A549 (cell line): ENCODE results near the gene SMARCA5. TPM values are rescaled to one million over a fixed set of nuclear protein-coding genes. Genes with fewer than 3 reads are reported as not detected.

Source experiments
- ATAC-seq, 2 experiments: fragments of 200-7000 bp in 1 of 2; fragments of >200 bp in 1 of 2; cut with Nextera tagmentation in 1 of 2; cut with Tn5 transposase in 1 of 2; 3 replicates each; pipeline versions ENCODE4 v1.8.0 to v1.9.1; 2018 to 2020; ENCODE audit warnings: mild to moderate bottlenecking in 1 of 2, moderate library complexity in 1 of 2
- CTCF ChIA-PET: fragments of 300-600 bp; sonication (Branson Sonifier 250); formaldehyde crosslinking; extraction: SDS; loops from one replicate; lab custom pipeline; 2021; ENCODE audit warnings: antibody characterized with exemption, inconsistent platforms; lab: Yijun Ruan, JAX
- POLR2A ChIA-PET: fragments of 350-600 bp; formaldehyde crosslinking; extraction: SDS; loops from one replicate; lab custom pipeline; 2021; ENCODE audit warnings: antibody characterized with exemption, inconsistent platforms; lab: Yijun Ruan, JAX
- DNase-seq, 2 experiments: peaks; one replicate each; pipeline versions ENCODE4 v3.0.0 to v3.0.0-alpha.2; 2011 to 2016; ENCODE audit warnings: low read depth in 1 of 2, low spot score in 1 of 2
- FAIRE-seq: peaks from 2 replicates; lab custom pipeline; 2011; peaks lifted over from hg19 to GRCh38; lab: Jason Lieb, UNC
- H3K27ac ChIP-seq, 2 experiments: fragments of >200 bp; sonication (Bioruptor Twin); formaldehyde crosslinking; 3 replicates each; pipeline ENCODE4 v1.5.1; 2016 to 2017
- H3K4me1 ChIP-seq: fragments of >200 bp; sonication (Bioruptor Twin); formaldehyde crosslinking; 3 replicates; pipeline ENCODE4 v1.6.1; 2016
- H3K4me2 ChIP-seq: fragments of >200 bp; sonication (Bioruptor Twin); formaldehyde crosslinking; 3 replicates; pipeline ENCODE4 v1.6.1; 2016
- H3K4me3 ChIP-seq: fragments of >200 bp; sonication (Bioruptor Twin); formaldehyde crosslinking; 3 replicates; pipeline ENCODE4 v1.5.1; 2016
- H3K9me3 ChIP-seq: fragments of >200 bp; sonication (Bioruptor Twin); formaldehyde crosslinking; 3 replicates; pipeline ENCODE4 v1.6.1; 2016
- BCL3 ChIP-seq: fragments of >200 bp; sonication (Bioruptor Twin); formaldehyde crosslinking; IDR thresholded peaks from 3 replicates; pipeline ENCODE4 v1.6.1; 2016
- BHLHE40 ChIP-seq: IDR thresholded peaks from 2 replicates; pipeline ENCODE4 v1.6.1; 2012; ENCODE audit warnings: low read depth, low read length, inconsistent platforms
- CBX2 ChIP-seq: fragments of 200-600 bp; sonication (generic); IDR thresholded peaks from 2 replicates; pipeline ENCODE4 v1.6.1; 2016; ENCODE audit warnings: low read depth, mild to moderate bottlenecking, borderline replicate concordance
- CEBPB ChIP-seq, 2 experiments: fragments of >200 bp in 1 of 2; sonication (Bioruptor Twin) in 1 of 2; formaldehyde crosslinking in 1 of 2; IDR thresholded peaks; 2 replicates each; pipeline ENCODE4 v1.6.1; 2012 to 2016
- CHD4 ChIP-seq: fragments of 200-600 bp; sonication (generic); IDR thresholded peaks from 2 replicates; pipeline ENCODE4 v1.6.1; 2016; ENCODE audit warnings: antibody characterized with exemption, mild to moderate bottlenecking, borderline replicate concordance
- EP300 ChIP-seq, 2 experiments: fragments of >200 bp; sonication (Bioruptor Twin); formaldehyde crosslinking; IDR thresholded peaks; 2 replicates in 1 of 2; 3 replicates in 1 of 2; pipeline ENCODE4 v1.6.1; 2016 to 2017
- FOSL2 ChIP-seq, 2 experiments: fragments of 450-650 bp in 1 of 2; fragments of >200 bp in 1 of 2; sonication (Bioruptor Twin) in 1 of 2; formaldehyde crosslinking; IDR thresholded peaks; 2 replicates each; pipeline versions ENCODE4 v1.5.0 to v1.6.1; 2016 to 2020; ENCODE audit warnings: mild to moderate bottlenecking in 1 of 2, moderate library complexity in 1 of 2
- HDAC2 ChIP-seq: fragments of 200-600 bp; sonication (generic); IDR thresholded peaks from 2 replicates; pipeline ENCODE4 v1.6.1; 2016
- HOXB13 ChIP-seq: fragments of 250-450 bp; sonication (Bioruptor Pico); IDR thresholded peaks from 2 replicates; pipeline ENCODE4 v1.5.0; 2020; ENCODE audit warnings: low read depth, mild to moderate bottlenecking, moderate library complexity
- HOXB5 ChIP-seq: fragments of 250-450 bp; sonication (Bioruptor Pico); IDR thresholded peaks from 2 replicates; pipeline ENCODE4 v1.5.0; 2020; ENCODE audit warnings: mild to moderate bottlenecking, moderate library complexity
- KDM5A ChIP-seq: fragments of 200-600 bp; sonication (generic); IDR thresholded peaks from 2 replicates; pipeline ENCODE4 v1.6.1; 2016; ENCODE audit warnings: antibody characterized with exemption, mild to moderate bottlenecking
- NPAS2 ChIP-seq: fragments of 250-450 bp; sonication (Bioruptor Pico); IDR thresholded peaks from 2 replicates; pipeline ENCODE4 v1.8.0; 2022; ENCODE audit warnings: mild to moderate bottlenecking, moderate library complexity, borderline replicate concordance
- NR3C1 ChIP-seq: fragments of >200 bp; sonication (Bioruptor Twin); formaldehyde crosslinking; IDR thresholded peaks from 3 replicates; pipeline ENCODE4 v1.6.1; 2017
- PBX3 ChIP-seq: IDR thresholded peaks from 2 replicates; pipeline ENCODE4 v1.6.1; 2012
- PHF8 ChIP-seq: fragments of 200-600 bp; sonication (generic); IDR thresholded peaks from 2 replicates; pipeline ENCODE4 v1.6.1; 2016; ENCODE audit warnings: low read depth, mild to moderate bottlenecking, antibody characterized with exemption, moderate library complexity, borderline replicate concordance
- POLR2A ChIP-seq: IDR thresholded peaks from 2 replicates; pipeline ENCODE4 v1.6.1; 2012; ENCODE audit warnings: mild to moderate bottlenecking, low read length
- POLR2AphosphoS2 ChIP-seq: conservative IDR thresholded peaks from 2 replicates; pipeline ENCODE4 v1.6.1; 2012; ENCODE audit warnings: low read length, improper control_type of control experiment, inconsistent platforms
- RARB ChIP-seq: fragments of 250-450 bp; sonication (Bioruptor Pico); IDR thresholded peaks from 2 replicates; pipeline ENCODE4 v1.8.0; 2021; ENCODE audit warnings: mild to moderate bottlenecking, moderate library complexity
- RCOR1 ChIP-seq: fragments of 150-350 bp; IDR thresholded peaks from 2 replicates; pipeline ENCODE4 v1.6.1; 2014; ENCODE audit warnings: antibody characterized with exemption, low read length, low read depth
- SMC3 ChIP-seq: fragments of >200 bp; sonication (Bioruptor Twin); formaldehyde crosslinking; IDR thresholded peaks from 3 replicates; pipeline ENCODE4 v1.6.1; 2018; ENCODE audit warnings: inconsistent platforms
- SREBF2 ChIP-seq: fragments of 450-650 bp; IDR thresholded peaks from 2 replicates; pipeline ENCODE4 v1.6.1; 2014; ENCODE audit warnings: mild to moderate bottlenecking, moderate library complexity
- TFCP2L1 ChIP-seq: fragments of 250-450 bp; sonication (Bioruptor Pico); IDR thresholded peaks from 2 replicates; pipeline ENCODE4 v1.5.0; 2021; ENCODE audit warnings: mild to moderate bottlenecking
- TP53 ChIP-seq: fragments of 250-450 bp; sonication (Bioruptor Pico); IDR thresholded peaks from 2 replicates; pipeline ENCODE4 v1.5.0; 2021; ENCODE audit warnings: mild to moderate bottlenecking, moderate library complexity
- ZFP36 ChIP-seq: fragments of 450-650 bp; IDR thresholded peaks from 2 replicates; pipeline ENCODE4 v1.6.1; 2014; ENCODE audit warnings: borderline replicate concordance; ENCODE audit not compliant: partially characterized antibody
- ZNF302 ChIP-seq: fragments of 250-450 bp; sonication (Bioruptor Pico); IDR thresholded peaks from 2 replicates; pipeline ENCODE4 v1.9.0; 2021; ENCODE audit warnings: inconsistent platforms, mild to moderate bottlenecking, moderate library complexity
- ZSCAN20 ChIP-seq: fragments of 250-450 bp; sonication (Bioruptor Pico); IDR thresholded peaks from 2 replicates; pipeline ENCODE4 v1.8.0; 2022; ENCODE audit warnings: mild to moderate bottlenecking, moderate library complexity
- WGBS: methylation state at CpG from one replicate; pipeline ENCODE4 v1.1.6; 2017; ENCODE audit errors: missing lambda C conversion rate; 5-methylcytosine and 5-hydroxymethylcytosine counted together
- polyA plus RNA-seq, 4 experiments: library from polyadenylated mRNA; depleted of rRNA in 3 of 4; stranded (reverse); fragments of >200 nt; fragmentation: RNase III in 1 of 4; extraction: RNeasy Plus Mini Kit Qiagen cat#74134 plus additional on column Dnase treatment in 1 of 4; gene quantifications; 2 replicates in 3 of 4; 3 replicates in 1 of 4; pipeline ENCODE4 v1.2.3, GENCODE V29; 2011 to 2017
- TF ChIP-seq, protein P1 (sequence below): fragments of >200 bp; sonication (Bioruptor Twin); formaldehyde crosslinking; IDR thresholded peaks from 3 replicates; pipeline ENCODE4 v1.5.1; 2016
- TF ChIP-seq, protein P2 (sequence below): IDR thresholded peaks from 2 replicates; pipeline ENCODE4 v1.6.1; 2012
- TF ChIP-seq, protein P3 (sequence below): fragments of 250-450 bp; sonication (Bioruptor Pico); IDR thresholded peaks from 2 replicates; pipeline ENCODE4 v1.5.0; 2021; ENCODE audit warnings: mild to moderate bottlenecking, moderate library complexity, borderline replicate concordance

The SMARCA5 gene
- polyA plus RNA-seq, 2 of the 4 experiments (the other 2 are of a cell fraction), result 22.2 to 33.4 TPM

DNA sequence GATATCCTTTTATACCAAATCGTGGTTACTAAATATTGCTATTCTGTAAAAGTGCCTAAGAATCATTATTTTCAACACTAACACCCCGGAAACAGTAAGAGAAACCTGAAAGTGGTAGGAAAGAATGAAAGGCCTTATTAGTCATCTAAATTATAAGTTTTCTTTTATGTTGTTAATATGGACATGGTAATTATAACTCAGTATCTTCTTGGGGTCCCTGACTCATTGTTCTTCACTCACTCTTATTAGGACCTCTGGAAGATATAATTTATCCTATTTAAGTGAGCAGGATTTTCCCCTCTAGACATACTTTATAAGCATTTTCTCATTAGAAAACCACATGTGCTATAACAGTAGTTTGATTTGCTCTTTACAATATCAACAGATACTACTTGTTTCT lies 51.0 kb downstream of the SMARCA5 start (continued):
- TF ChIP-seq, protein P1, sequence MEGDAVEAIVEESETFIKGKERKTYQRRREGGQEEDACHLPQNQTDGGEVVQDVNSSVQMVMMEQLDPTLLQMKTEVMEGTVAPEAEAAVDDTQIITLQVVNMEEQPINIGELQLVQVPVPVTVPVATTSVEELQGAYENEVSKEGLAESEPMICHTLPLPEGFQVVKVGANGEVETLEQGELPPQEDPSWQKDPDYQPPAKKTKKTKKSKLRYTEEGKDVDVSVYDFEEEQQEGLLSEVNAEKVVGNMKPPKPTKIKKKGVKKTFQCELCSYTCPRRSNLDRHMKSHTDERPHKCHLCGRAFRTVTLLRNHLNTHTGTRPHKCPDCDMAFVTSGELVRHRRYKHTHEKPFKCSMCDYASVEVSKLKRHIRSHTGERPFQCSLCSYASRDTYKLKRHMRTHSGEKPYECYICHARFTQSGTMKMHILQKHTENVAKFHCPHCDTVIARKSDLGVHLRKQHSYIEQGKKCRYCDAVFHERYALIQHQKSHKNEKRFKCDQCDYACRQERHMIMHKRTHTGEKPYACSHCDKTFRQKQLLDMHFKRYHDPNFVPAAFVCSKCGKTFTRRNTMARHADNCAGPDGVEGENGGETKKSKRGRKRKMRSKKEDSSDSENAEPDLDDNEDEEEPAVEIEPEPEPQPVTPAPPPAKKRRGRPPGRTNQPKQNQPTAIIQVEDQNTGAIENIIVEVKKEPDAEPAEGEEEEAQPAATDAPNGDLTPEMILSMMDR, result no peak
- TF ChIP-seq ZSCAN20, result no peak
- no peak for TF ChIP-seq TFCP2L1 (CRISPR knock-in tag)
- no peak for TF ChIP-seq RARB (CRISPR knock-in tag)
- no peak for TF ChIP-seq CBX2
- TF ChIP-seq CEBPB (IDR thresholded peaks at IDR 0.05), result no peak
- TF ChIP-seq SREBF2, result no peak
- TF ChIP-seq HOXB5 (CRISPR knock-in tag), result no peak

DNA sequence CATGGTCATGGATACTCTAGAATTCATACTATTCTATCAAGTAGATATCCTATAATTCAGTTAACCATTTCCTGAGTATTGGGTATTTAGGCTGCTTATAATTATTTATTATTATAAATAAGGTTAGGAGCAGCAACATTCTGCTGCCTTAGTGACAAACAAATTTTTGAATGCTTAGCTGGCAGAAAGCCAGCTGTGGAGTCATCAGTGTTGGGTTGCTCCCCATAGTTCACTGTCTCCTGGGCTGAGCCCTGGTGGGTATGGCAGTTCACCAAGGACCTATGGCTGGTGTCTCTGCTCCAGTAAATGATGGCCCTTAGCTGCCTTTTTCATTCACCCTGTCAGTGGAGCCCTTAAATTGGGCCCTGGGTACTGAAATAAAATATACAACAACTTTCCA lies 61.8 kb downstream of the SMARCA5 start:
- no peak overlapping the region for H3K4me2 ChIP-seq
- no peak for TF ChIP-seq ZSCAN20
- no peak for TF ChIP-seq NR3C1
- no peak for TF ChIP-seq HDAC2
- TF ChIP-seq RARB (CRISPR knock-in tag), result no peak
- no peak for TF ChIP-seq TP53 (CRISPR knock-in tag)
- TF ChIP-seq FOSL2 (IDR thresholded peaks at IDR 0.05), result no peak
- TF ChIP-seq FOSL2 (CRISPR knock-in tag; IDR thresholded peaks at IDR 0.05), result no peak
- TF ChIP-seq HOXB13 (CRISPR knock-in tag), result no peak
- no peak for TF ChIP-seq SMC3
- TF ChIP-seq CHD4, result no peak
- no peak for TF ChIP-seq TFCP2L1 (CRISPR knock-in tag)
- no peak for TF ChIP-seq BCL3
- TF ChIP-seq SREBF2, result no peak
- TF ChIP-seq, protein P2, sequence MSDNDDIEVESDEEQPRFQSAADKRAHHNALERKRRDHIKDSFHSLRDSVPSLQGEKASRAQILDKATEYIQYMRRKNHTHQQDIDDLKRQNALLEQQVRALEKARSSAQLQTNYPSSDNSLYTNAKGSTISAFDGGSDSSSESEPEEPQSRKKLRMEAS, result no peak
- no peak for TF ChIP-seq POLR2AphosphoS2
- no peak for TF ChIP-seq ZNF302 (CRISPR knock-in tag)
- no peak for TF ChIP-seq EP300 (IDR thresholded peaks at IDR 0.05)
- TF ChIP-seq POLR2A, result no peak
- H3K27ac ChIP-seq, result no peak overlapping the region
- no peaks in the 10 kb centered on the region for H3K4me1 ChIP-seq
- ATAC-seq (no peak), DNase-seq (no peak), FAIRE-seq (no peak)
- POLR2A ChIA-PET, result no interaction called here
- H3K9me3 ChIP-seq, result no peaks in the 10 kb centered on the region
- CTCF ChIA-PET, result no interaction called here
- no peak overlapping the region for H3K4me3 ChIP-seq

- H3K4me2 ChIP-seq, result no peak overlapping the region
- DNase-seq (no peak), ATAC-seq (no peak), FAIRE-seq (no peak)
- H3K4me1 ChIP-seq, result no peaks in the 10 kb centered on the region
- 30% methylated on average over 2 of the region's 3 CpGs for WGBS
- no peaks in the 10 kb centered on the region for H3K9me3 ChIP-seq
- ChIA-PET CTCF (no interaction called here), POLR2A (no interaction called here)
- H3K27ac ChIP-seq, result no peak overlapping the region
- H3K4me3 ChIP-seq, result no peak overlapping the region
- TF ChIP-seq ZFP36 (no peak), NPAS2 (CRISPR knock-in tag) (no peak), CHD4 (no peak), PBX3 (no peak), RCOR1 (no peak), BHLHE40 (no peak), HDAC2 (no peak), POLR2AphosphoS2 (no peak), KDM5A (no peak), PHF8 (no peak)
- TF ChIP-seq, protein P1, result no peak
- TF ChIP-seq, protein P3, sequence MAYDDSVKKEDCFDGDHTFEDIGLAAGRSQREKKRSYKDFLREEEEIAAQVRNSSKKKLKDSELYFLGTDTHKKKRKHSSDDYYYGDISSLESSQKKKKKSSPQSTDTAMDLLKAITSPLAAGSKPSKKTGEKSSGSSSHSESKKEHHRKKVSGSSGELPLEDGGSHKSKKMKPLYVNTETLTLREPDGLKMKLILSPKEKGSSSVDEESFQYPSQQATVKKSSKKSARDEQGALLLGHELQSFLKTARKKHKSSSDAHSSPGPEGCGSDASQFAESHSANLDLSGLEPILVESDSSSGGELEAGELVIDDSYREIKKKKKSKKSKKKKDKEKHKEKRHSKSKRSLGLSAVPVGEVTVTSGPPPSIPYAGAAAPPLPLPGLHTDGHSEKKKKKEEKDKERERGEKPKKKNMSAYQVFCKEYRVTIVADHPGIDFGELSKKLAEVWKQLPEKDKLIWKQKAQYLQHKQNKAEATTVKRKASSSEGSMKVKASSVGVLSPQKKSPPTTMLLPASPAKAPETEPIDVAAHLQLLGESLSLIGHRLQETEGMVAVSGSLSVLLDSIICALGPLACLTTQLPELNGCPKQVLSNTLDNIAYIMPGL (CRISPR knock-in tag), result no peak
These were observed 67.9 kb downstream of the SMARCA5 start for GRCh38 chr4:143581331-143581946.
